ENCODE results near the gene PDE4B.

PDE4B gene

DNA sequence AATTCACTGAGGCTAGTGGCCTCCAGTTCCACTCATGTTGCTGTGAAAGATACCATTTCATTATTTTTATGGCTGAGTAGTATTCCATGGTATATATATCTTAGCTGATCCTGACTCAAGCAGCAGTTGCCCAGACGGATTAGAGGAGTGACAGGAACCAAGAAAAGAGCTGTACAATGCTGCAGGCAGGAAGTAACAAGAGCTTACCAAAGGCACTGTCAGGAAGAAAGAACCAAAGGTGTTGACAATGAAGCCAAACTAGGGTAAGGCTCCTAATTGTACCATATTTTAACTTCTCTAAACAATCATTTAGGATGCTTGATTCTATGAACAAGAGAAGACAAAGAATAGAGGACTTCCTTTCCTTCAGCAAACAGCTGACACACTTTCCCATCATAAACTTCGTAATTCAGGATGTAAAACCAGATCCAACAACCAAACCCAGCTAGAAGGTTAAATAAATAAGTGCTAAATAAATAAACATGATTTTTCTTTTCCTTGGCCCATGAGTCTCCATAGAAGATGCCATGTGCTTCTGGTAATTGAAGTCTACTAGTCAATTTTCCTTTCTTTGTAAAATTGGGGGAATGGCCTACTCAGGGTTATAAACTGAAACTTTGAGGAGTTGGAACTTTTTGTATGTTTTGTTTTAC is 493.0 kb downstream of the PDE4B start:
- TF ChIP-seq, protein P1, sequence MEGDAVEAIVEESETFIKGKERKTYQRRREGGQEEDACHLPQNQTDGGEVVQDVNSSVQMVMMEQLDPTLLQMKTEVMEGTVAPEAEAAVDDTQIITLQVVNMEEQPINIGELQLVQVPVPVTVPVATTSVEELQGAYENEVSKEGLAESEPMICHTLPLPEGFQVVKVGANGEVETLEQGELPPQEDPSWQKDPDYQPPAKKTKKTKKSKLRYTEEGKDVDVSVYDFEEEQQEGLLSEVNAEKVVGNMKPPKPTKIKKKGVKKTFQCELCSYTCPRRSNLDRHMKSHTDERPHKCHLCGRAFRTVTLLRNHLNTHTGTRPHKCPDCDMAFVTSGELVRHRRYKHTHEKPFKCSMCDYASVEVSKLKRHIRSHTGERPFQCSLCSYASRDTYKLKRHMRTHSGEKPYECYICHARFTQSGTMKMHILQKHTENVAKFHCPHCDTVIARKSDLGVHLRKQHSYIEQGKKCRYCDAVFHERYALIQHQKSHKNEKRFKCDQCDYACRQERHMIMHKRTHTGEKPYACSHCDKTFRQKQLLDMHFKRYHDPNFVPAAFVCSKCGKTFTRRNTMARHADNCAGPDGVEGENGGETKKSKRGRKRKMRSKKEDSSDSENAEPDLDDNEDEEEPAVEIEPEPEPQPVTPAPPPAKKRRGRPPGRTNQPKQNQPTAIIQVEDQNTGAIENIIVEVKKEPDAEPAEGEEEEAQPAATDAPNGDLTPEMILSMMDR (IDR thresholded peaks at IDR 0.05) = no peak

DNA sequence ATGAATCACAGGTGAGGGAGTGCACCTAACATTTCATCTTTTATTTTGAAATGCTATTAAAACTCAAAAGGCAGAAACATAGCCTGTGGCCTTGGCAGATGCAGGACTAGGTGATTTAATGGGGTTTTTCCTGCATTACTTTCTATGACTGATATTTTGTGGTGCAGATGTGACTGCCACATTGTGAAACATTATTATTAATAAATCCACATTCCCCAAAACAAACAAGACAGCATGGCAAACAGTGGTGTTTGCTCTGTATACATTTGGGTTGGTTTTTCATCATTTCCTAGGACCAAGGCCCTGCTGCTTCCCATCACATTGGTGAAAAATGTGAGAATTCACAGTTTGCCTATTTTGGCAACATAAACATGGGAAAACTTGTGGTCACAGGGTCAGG is 493.6 kb downstream of the PDE4B start:
- TF ChIP-seq, protein P1 (IDR thresholded peaks at IDR 0.05) = no peak

DNA sequence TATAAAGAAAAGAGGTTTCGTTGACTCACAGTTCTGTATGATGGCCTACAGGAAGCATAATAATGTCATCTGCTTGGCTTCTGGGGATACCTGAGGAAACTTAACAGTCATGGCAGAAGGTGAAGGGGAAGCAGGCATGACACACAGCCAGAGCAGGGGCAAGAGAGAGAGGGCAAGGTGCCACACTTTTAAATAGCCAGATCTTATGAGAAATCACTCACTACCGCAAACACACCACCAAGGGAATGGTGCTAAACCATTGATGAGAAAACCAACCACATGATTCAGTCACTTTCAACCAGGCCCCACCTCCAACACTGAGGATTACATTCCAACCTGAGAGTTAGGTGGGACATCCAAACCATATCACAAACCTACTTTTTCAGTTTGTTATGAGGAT is 495.4 kb downstream of the PDE4B start:
- TF ChIP-seq, protein P1 (IDR thresholded peaks at IDR 0.05) = no peak

DNA sequence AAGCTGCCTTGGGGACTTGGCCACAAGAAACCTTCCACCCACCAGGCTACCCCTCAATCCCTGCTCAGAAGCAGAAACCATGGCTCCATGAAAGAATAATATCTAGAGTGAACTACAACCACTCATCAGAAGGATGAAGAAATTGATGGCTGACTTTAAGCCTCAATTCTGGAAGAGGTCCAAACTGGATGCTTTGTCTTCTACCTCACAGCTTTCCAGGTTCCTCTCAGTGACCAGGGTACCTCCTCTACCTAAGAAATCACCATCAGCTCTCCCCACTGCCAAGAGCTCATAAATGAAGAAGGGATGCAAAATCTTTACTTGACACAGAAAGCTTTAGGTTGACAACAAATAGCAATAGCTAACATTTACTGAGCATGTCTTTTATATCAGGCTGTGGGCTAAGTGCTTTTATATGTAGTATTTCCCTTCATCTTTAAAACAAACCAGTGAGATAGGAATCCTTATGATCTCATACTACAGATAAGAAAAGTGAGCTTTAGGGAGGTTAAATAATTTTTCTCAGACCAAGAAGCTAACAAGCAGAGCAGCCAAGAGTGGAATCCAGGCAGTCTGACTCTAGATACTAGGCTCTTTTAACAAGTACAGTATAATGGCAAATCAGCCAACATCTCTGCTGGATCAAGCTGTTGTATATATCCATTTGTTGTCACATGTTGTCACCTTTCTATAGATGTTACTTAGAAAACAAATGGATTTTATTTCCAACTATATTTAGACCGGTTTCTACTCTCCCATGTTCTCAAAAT is 498.3 kb downstream of the PDE4B start:
- TF ChIP-seq, protein P1 (IDR thresholded peaks at IDR 0.05) = no peak

DNA sequence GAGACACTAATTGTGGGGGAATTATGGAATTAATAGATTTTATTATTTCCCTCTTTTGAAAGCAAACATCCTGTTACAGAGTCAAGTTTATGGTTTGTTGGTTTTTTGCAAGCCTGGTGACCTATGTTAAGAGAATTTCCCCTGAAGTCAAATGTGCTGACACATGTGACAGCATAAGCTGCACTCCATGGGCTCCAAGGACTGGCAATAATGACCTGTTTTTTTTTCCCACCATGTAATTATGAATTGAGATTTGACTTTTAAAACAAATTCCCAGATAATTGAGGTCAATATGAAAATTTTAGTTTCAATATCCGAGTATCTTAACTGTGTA is 498.8 kb downstream of the PDE4B start:
- TF ChIP-seq, protein P1 (IDR thresholded peaks at IDR 0.05) = no peak

DNA sequence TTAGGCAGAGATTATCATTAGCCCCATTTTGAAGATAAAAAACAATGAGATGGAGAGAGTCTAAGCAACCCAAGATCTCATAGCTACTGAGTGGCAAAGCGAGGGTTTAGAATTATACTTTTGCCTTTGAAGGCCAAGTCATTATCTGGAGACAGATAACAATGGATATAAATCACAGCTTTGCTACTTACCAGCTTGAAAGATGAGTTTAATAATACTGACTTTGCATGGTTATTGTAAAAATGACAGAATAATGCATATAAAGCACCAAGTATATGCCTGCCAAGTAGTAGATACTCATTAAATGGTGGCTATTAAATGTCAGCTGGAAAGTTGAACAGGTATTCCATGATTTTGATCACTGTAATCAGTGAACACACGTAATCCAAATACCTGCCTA is 499.6 kb downstream of the PDE4B start:
- TF ChIP-seq, protein P1 (IDR thresholded peaks at IDR 0.05) = no peak

DNA sequence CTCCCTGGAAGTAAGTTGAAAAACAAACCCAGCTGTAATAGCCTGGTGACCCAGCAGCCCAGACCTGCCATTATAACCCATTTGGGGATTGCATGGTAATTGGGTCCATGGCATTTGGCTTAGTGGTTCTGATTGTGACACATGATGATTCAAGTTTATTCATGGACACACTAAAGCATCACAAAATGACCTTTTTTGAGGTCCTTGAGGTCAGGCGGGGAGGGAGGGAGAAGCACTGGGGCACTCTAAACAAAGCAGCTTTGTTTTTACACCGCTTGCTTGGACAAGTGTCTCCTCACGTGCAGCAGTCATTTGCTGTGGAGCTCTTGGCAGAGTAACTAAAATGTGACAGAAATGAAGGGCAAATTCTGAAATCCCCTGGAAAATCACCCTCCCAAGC is 500.2 kb downstream of the PDE4B start:
- TF ChIP-seq, protein P1 (IDR thresholded peaks at IDR 0.05) = no peak

All from LNCAP (cell line).